Loucy (cell line): ENCODE results near the gene OVAAL.

Experiments used
- CTCF ChIP-seq: fragments of 200-600 bp; sonication (generic); conservative IDR thresholded peaks from 2 replicates; pipeline ENCODE4 v1.5.1; 2014; ENCODE audit warnings: mild to moderate bottlenecking, antibody characterized with exemption, low read length
- EZH2phosphoT487 ChIP-seq: fragments of 200-600 bp; IDR thresholded peaks from 2 replicates; pipeline ENCODE4 v1.6.1; 2018; ENCODE audit warnings: antibody characterized with exemption, mild to moderate bottlenecking, moderate library complexity, borderline replicate concordance

DNA sequence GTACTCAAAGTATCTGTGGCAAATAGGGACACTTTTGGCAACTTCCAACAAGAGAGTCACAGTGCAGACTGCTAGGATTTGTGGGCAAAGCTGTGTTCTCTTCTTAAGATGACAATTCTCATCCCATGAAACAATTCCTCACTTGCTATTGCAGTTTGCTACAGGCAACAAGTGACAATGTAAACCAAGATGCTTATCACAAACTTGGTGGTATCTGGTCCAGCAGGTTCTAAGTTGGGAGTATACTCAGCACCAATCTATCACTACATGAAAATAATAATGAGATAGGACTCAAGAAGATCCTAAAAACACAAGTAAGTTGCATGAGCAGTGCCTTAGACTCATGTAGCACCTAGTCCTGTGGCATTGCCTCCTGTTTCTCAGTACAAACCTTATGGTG is 3.4 kb upstream of the OVAAL start:
- TF ChIP-seq CTCF, result no peak
- TF ChIP-seq EZH2phosphoT487, result no peak
